ENCODE measurements around the gene NBDY.
"Not testable (repeated sequence)": the region's sequence is repeated elsewhere in the genome, so short reads cannot be mapped to it uniquely, and the experiment has no call there.

Gene NBDY, protein sequence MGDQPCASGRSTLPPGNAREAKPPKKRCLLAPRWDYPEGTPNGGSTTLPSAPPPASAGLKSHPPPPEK

DNA sequence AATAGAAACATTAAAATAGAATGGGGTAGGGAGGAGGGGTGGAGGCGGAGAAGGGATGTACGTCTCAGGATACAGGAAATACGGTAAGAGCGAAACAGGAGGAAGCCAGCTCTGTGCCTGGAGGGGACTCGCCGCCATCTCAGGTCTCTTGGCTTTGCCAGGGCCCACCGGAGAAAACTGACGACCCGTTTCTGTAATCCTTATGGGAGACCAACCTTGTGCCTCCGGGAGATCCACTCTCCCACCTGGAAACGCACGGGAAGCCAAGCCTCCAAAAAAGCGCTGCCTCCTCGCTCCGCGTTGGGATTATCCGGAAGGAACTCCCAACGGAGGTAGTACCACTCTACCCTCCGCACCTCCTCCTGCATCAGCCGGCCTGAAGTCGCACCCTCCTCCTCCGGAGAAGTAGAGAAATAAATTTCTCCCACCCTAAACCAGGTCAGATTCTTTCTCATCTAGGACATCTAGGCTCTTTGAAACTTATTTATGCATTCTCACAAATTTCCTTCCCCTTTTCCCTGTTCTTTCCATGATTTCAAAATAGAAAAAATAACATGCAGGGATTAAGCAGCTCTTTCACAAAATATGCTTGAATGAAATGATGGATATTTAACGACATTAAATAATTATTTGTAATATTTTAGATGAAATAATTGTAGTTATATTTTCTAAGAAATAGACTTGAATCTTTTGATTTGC lies at the start of gene NBDY:
Gene NBDY (plus strand): TSS at position 92 of the 699 bp plus-strand sequence. CDS start 111 bp downstream, at position 203.
- no peak for FAIRE-seq

DNA sequence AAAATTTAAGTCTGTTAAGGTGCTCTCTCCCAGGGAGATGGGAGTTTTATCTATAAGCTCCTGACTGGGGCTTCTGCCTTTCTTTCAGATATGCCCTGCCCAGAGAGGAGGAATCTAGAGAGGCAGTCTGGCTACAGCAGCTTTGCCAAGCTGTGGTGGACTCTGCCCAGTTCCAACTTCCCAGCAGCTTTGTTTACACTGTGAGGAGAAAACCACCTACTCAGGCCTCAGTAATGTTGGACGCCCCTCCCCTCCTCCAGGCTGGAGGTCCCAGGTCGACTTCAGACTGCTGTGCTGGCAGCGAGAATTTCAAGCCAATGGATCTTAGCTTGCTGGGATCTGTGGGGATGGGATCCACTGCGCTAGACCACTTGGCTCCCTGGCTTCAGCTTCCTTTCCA lies 24.5 kb upstream of the NBDY start:
- FAIRE-seq: not testable (repeated sequence)

DNA sequence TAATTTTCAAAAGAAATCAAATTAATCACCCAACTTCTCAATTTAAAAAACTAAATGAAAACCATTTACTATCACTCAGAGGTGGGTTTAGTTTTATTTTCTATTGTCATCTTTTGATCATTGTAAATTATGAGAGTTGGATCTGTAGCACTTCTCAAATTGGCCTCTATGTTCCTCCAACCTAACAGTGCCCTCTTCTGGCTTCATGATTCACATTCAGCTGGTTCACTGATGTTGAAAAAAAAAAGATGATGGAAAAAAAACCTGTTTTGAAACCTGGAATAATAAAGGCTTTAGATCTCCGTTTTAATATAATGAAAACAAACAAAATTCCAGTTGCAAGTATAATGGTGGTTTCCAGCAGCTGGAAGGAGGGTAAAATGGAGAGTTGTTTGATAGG lies 2.4 kb upstream of the NBDY start:
- peak; percentile 94 for FAIRE-seq

DNA sequence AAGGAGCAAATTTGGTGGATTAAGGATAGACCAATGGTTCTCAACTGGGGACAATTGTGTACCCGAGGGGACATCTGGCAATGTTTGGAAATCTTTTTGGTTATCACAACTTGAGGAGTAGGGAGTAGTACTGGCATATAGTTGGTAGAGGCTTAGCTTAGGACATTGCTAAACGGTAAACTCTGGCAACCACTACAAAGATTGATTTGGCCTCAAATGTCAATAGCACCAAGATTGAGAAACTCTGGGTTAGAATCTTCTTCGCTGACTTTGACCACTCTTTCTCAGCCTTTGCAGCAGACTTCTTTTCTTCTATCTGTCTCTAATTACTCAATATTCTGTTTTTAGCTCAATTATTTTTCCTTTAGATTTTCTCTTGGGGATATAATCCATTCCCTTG lies 1.5 kb upstream of the NBDY start:
- FAIRE-seq: no peak

DNA sequence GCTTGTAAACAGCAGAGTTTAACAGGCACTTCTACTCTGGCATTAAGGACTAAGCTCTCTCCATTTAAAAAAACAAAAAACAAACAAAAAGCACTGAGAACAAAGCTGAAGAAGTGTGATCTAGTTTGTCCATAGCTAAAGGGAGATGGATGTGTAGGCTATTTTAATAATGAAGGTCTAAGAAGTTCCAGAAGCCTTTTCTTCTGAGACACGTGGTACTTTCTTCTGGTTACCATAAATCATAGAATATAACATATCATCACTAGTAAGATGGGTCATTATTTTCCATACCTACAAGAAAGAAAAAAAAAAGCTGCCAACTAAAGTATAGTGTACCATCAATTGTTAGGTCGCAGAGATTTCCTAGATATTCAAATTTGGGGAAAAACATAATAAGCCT lies 722 bp upstream of the NBDY start:
- FAIRE-seq: peak; percentile 57

DNA sequence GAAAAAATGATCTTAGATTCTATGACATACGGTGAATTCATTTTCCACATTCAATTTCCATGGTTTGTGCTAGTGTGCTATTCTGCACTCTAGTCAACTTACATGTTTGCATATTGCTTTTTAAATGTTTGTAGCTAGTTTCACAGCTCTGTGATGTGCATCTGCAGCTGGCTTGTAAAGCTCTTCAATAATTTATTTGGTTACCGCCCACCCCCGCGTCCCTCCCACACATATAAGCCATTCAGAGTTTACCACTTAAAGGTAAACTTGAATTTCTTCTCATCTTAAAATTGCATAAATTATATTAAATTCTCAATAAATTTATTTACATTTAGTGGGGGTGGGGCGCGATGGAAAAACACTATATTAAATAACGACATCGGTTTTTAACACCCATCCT lies 291 bp upstream of the NBDY start:
- FAIRE-seq: no peak

DNA sequence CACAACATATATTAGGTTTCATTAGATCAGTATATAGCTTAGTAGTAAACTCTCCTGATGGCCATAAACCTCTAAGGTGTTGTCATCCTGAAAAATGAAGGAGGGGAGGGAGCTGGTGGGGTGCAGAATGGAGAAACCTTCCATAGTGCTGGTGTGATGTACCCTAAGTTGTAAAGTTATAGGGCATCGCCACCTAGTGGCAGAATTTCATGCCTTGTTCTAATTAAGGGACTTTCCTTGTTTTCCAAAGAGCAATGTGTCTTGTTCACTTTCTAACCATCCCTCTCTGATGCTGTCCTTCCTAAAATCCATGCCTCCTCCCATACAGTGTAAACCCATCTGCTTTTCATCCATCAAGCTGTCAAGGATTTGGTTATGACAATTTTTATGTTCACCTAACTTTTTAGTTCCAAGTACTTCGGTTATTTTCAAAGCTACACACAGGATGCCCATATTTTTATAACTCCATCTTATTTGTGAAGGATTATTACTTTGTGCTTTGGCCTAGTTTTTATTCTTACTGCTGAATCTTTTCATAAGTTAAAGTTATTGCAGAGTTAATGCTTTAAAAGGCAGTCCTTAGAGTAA lies 4.5 kb downstream of the NBDY start:
- FAIRE-seq: peak; percentile 77

DNA sequence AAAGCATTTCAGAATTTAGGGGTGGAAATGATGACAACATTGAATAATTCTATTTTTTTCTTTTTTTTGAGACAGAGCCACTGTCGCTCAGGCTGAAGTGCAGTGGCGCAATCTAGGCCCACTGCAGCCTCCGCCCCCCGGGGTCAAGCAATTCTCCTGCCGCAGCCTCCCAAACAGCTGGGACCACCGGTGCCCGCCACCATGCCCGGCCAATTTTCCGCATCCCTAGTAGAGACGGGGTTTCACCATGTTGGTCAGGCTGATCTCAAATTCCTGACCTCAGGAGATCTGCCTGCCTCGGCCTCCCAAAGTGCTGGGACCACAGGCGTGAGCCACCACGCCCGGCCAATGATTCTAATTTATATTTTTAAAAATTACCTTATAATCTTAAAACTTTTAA lies 7.2 kb downstream of the NBDY start:
- FAIRE-seq: no peak

DNA sequence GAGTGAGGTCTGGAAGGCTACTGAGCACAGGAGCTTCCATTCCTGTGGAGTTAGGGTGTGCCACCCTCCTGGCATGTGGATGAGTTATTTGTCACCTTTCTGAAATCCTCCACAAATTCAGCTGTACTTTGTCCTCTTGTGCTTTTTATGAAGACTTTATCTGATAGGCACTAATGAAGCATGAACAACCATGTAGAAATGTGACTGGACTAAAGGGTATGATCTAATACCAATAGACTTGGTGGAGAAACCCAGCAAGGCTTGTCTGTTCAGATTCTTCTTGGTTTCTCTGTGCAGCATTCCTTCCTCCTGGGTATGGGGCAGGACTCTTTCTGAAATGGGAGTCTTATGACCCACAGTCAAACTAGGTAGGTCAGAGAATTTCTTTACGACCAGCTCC lies 9.6 kb downstream of the NBDY start:
- no peak for FAIRE-seq

DNA sequence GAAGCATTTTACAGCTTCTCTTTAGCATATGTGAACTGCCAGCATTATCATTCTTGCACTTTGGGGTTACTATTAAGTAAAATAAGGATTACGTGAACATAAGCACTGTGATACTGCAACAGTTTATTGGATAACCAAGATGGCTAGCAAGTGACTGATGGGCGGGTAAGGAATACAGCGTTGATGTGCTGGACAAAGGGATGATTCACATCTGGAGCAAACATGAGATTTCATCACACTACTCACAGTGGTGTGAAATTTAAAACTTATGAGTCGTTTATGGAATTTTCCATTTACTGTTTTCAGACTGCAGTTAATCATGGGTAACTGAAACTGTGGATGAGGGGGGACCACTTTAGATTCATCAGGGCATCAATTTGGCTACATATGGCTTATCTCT lies 16.0 kb downstream of the NBDY start:
- FAIRE-seq: no peak

DNA sequence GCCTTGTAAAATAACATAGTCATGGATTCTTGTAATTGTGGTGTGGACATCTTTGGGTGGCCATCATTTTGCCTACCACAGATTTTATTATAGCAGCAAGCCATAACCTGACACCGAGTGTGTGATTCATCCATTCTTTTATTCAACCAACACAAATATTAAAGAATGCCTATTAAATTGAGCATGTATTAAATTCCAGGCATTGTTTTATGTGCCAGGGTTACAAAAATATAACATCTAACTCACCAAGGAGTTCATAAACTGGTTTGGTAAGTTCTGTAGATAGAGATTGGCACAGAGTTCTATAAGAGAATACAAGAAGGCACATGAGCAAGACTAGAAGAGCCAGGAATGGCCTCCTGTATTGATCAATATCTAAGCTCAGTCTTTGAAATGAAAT lies 18.0 kb downstream of the NBDY start:
- FAIRE-seq: no peak

DNA sequence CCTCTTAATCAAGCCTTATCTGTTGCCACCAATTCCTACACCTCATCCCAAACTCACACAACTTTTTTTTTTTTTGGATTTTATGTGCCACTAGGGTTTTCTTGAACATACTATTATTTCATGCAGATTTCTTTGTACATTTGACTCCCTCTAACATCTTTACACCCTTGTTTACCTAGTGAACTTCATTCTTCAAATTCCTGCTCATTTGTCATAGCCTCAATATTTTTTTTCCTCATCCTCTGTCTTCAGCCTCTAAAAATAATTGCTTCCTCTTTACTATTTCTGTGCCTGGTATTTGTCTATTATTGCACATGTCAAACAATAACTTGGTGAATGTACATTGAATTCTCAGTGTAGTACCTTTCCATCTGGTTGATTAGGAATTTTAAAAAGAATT lies 22.0 kb downstream of the NBDY start:
- no peak for FAIRE-seq

DNA sequence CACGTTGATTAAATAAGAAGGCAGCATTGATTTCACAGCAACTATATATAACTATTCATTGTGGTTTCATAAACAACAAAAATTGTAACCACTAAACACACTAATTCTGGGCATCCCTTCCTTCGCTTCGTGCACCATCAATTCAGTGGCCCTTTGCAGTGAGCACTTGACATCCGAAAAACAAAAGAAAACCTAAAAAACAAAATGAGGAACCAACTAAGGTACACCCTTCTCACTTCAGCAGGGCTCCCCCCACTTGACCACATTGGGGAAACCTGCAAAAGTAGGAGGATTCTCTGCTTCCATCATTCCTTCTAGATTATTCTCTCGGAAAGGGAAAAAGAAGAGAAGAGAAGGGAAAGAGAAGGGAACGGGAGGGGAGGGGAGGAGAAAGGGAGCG lies 28.3 kb downstream of the NBDY start:
- FAIRE-seq: no peak

DNA sequence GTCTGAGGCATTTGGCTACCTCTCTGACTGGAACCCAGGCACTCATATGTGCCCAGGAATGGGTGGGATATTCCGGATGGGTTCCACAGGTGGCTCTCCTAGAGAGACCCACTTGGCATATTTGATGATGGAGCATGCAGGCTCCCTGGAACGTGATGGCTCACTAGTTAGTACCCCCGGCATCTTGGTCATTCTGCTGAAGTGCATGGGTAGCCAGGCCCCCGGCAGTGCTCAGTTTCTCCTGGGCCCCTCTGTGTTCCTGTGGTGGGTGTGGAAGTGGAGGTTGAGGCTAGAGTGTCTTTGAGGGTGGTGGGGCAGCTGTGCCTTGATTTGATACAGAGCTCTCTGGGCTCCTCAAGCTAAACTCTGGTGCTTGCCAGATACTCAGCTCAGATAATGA lies 29.4 kb downstream of the NBDY start:
- no peak for FAIRE-seq

DNA sequence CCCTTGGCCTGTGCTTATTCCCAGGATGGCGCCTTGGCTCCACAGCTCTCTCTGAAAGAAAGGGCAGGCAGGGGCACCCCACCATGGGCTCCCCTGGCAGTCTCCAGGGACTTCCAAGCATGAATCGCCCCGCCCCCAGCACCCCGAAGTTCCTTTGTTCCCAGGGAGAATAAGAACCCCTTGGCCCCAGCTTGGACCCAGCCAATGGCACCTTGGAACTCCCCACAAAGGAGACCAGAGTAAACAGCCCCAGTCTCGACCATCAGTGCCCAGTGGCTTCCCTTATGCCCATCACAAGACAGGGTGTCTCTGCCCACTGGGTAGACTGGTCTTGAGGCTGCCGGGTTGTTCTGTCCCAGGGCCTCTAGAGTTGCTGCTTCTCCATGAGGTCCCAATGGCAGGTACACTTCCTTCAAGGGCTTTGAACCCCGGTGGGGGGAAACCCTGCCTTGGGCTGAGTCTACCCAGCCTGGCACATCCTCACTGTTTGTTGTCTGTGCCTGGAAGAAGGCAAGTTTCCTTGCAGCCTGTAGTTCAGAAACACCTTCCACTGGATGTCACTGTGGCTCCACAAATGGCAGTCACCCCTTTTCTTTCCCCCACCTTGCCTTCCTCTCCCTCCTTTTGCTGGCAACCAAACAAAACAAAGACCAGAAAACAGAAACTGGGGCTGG lies 30.8 kb downstream of the NBDY start:
- no peak for FAIRE-seq

DNA sequence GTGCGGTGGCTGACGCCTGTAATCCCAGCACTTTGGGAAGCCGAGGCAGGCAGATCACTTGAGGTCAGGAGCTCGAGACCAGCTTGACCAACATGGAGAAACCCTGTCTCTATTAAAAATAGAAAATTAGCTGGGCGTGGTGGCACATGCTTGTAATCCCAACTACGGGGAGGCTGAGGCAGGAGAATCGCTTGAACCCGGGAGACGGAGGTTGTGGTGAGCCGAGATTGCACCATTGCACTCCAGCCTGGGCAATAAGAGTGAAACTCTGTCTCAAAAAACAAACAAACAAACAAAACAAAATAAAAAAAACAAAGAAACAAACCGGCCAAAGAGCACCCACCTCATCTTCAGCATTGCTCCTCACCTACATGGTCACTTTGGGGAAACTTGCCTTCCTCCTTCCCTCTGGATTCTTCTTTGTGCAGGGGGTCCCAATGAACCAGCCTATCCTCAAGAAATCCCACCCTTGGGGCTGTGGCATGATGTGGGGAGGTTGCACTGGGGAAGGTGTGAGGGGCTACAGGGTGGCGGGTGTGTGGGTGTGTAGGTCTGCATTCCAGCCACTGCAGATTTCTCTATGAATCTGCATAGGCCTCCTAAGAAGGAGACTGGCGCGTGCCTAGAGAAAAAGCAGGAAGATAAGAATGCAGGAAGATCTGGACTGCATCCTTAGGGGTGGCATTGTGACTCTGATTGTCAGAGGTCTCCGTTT lies 31.5 kb downstream of the NBDY start:
- FAIRE-seq: not testable (repeated sequence)

DNA sequence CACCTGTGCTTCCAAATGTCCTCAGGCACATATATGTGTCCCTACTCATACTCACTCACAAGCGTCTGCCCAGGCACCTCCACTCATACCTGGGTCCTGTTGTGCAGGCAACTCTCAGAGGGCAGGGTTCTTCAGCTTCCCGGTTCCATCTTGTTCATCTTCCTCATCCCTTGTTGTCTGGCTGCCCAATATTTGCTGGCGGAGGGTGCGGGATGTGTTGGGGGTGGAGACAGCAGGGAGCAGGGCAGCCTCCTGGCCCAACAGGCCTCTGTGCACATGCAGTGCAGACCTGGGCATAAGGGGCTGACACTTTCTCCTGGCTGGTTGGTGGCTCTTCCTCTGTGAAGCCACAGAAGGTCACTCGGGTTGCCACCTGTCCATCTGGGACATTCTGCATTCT lies 32.1 kb downstream of the NBDY start:
- no peak for FAIRE-seq

DNA sequence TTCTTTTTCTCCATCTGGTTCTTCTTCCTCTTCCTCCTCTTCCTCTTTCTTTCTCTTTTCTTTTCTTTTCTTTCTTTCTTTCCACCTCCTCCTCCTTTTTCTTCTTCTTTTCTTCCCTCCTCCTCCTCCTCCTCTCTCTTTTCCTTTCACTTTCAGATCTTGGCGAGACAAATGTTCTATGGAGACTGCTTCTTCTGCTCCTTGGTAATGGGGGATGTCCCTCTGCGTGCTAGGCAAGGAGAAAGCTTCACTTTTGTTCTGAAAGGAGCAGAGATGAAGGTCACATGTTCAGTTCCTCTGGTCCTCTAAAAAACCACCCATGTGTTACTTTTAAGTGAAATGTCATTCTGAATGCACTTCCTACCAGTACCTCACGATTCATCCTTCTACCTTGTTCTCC lies 33.2 kb downstream of the NBDY start:
- FAIRE-seq: no peak

DNA sequence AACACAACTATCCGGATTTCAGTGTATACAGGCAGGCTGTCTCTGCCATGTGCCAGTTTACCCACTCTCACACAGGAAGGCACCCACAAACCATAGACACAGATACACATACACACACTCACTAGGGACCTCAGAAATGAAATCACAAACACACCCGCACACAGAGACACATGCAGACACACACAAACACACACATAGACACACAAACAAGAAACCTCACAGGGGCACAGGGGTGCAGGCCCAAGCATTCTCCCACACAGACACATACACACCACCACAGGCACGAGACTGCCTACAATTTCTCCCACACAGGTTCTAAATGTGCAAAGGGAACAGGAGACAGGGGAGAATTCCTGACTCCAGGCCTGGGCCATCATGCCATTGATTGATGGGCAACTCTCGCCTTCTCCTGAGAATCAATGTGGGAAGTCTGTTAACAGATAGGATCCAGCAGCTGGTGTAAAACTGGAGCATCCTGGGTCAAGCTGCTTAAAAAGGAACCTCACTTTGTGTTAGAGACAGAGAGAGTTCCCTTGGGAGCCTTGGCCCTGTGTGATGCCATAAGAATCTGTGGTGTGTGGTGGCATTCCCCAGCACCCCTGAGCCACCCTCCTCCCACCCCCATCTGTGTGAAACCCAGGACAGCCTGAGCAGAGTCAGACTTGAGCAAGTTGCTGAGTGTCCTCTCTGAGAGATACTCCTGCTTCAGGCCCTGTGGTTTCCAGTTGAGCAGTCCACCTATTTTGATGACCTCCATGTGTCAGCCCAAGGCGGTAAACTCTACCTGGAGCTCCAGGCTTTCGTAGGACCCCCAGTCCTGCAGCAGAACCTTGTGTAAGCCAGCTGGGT lies 33.9 kb downstream of the NBDY start:
- FAIRE-seq: no peak

DNA sequence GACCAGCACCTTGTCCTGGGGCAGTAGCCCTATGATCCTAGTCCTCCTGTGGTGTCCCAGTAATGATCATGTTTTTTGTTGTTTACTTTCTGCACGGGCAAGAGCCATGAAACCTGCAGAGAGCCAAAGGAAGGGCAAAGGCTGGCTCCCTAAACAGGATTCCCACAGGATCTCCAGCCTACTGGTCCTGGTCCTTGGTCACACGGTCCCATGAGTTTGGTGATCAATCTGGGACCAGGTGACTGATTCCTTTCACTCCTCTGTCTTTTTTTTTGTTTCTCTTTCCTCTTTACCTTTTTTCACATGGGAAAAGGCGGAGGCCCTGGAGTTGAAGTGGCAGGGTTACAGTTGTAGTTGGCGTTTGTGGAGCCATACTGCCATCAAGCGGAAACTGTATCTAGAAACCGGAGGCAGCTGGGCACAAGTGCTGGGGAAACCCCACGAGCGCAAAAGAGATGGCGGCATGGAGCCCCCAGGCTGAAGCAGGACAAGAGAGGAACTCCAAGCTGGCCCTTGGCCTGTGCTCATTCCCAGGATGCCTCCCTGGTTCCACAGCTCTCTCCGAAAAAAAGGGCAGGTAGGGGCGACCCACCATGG lies 34.6 kb downstream of the NBDY start:
- FAIRE-seq: no peak

DNA sequence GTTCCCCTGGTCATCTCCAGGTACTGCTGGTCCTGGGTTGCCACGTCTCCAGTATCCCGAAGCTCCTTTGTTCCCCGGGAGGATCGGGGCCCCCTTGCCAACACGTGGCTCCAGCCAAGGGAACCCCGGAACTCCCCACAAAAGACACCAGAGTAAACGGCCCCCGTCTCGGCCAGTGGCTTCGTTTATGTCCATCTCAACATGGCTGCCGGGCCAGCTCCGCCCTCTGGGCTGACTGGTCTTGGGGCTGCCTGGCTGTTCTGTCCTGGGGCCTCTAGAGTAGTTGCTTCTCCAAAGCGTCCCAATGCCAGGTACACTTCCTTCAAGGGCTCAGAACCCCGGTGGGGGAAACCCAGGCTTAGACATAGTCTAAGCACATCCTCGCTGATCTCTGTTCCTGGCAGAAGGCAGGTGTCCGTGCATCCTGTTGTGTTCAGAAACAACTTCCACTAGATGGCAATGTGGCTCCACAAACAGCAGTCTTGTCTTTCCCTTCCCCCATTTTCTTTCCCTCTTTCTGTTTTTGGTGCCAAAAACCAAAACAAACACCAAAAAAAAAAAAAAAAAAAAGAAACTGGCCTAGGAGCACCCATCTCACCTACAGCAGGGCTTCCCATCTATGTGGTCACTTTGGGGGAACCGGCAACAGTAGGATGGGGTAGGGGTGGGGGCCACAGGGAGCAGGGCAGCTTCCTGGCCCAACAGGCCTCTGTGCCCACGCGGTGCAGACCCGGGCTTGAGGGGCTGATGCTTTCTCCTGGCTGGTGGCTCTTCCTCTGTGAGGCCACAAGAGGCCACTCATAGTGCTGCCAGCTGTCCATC lies 35.3 kb downstream of the NBDY start:
- FAIRE-seq: peak; percentile 14

All from colon (tissue), 2 donors.